K562 (cell line): ENCODE data around the gene SFPQ. TPM values are rescaled to one million over a fixed set of nuclear protein-coding genes. Genes with fewer than 3 reads are reported as not detected.
A peak's percentile ranks its signal among the peaks of the same experiment; 100 is the strongest.

Experiments
- ATF1 ChIP-seq, 2 experiments: fragments of 450-650 bp in 1 of 2; IDR thresholded peaks; 2 replicates each; pipeline ENCODE4 v1.6.1; 2016; ENCODE audit warnings: missing compliant biosample characterization in 1 of 2, missing genetic modification characterization in 1 of 2
- CBFA2T2 ChIP-seq: fragments of 450-650 bp; conservative IDR thresholded peaks from 2 replicates; pipeline ENCODE4 v1.6.1; 2017; ENCODE audit warnings: mild to moderate bottlenecking
- DPF2 ChIP-seq: fragments of 450-650 bp; IDR thresholded peaks from 2 replicates; pipeline ENCODE4 v1.6.1; 2016
- FOXJ3 ChIP-seq: sonication (generic); formaldehyde crosslinking; IDR thresholded peaks from 2 replicates; pipeline ENCODE4 v1.4.0; 2020; ENCODE audit warnings: mild to moderate bottlenecking, missing genetic modification reagents
- HMBOX1 ChIP-seq: sonication (generic); IDR thresholded peaks from 2 replicates; pipeline ENCODE4 v1.6.1; 2016
- HMGN3 ChIP-seq: IDR thresholded peaks from 2 replicates; pipeline ENCODE4 v1.6.1; 2011; ENCODE audit warnings: borderline replicate concordance, low read depth, mild to moderate bottlenecking, mixed read lengths, low read length; ENCODE audit not compliant: insufficient read length; ENCODE audit errors: extremely low read depth
- HSF4 ChIP-seq: fragments of 250-450 bp; sonication (Bioruptor Pico); IDR thresholded peaks from 2 replicates; pipeline ENCODE4 v2.1.2; 2022; ENCODE audit warnings: mild to moderate bottlenecking, moderate library complexity, borderline replicate concordance
- MTF1 ChIP-seq: fragments of 250-450 bp; sonication (Bioruptor Pico); IDR thresholded peaks from 2 replicates; pipeline ENCODE4 v1.9.0; 2021; ENCODE audit warnings: moderate library complexity, mild to moderate bottlenecking, inconsistent platforms, borderline replicate concordance
- NFIC ChIP-seq: fragments of 450-650 bp; IDR thresholded peaks from 2 replicates; pipeline ENCODE4 v1.6.1; 2017; ENCODE audit warnings: mild to moderate bottlenecking, inconsistent platforms
- PHB2 ChIP-seq: fragments of 450-650 bp; IDR thresholded peaks from 2 replicates; pipeline ENCODE4 v1.6.1; 2017; ENCODE audit warnings: low read depth
- PML ChIP-seq: IDR thresholded peaks from 2 replicates; pipeline ENCODE4 v1.6.1; 2012; ENCODE audit warnings: low read length, inconsistent platforms
- POLR2B ChIP-seq: fragments of 450-650 bp; IDR thresholded peaks from 2 replicates; pipeline ENCODE4 v1.6.1; 2018; ENCODE audit warnings: low read depth; ENCODE audit not compliant: partially characterized antibody
- POLR2H ChIP-seq: IDR thresholded peaks from 2 replicates; pipeline ENCODE4 v1.6.1; 2016; ENCODE audit warnings: missing genetic modification characterization, low read depth, mild to moderate bottlenecking, control low read depth, missing compliant biosample characterization, moderate library complexity
- PPARD ChIP-seq: fragments of 250-450 bp; sonication (Bioruptor Pico); IDR thresholded peaks from 2 replicates; pipeline ENCODE4 v1.8.0; 2022; ENCODE audit warnings: inconsistent platforms, mild to moderate bottlenecking, moderate library complexity
- PTBP1 ChIP-seq: fragments of 200-400 bp; formaldehyde crosslinking; IDR thresholded peaks from 2 replicates; pipeline ENCODE4 v1.6.1; 2017; ENCODE audit warnings: low read depth, low read length
- PTRF ChIP-seq: fragments of 450-650 bp; IDR thresholded peaks from 2 replicates; pipeline ENCODE4 v1.6.1; 2016; ENCODE audit warnings: mild to moderate bottlenecking, missing genetic modification characterization, missing compliant biosample characterization
- RNF219 ChIP-seq: fragments of 250-450 bp; sonication (Bioruptor Pico); IDR thresholded peaks from 2 replicates; pipeline ENCODE4 v1.5.0; 2022; ENCODE audit warnings: mild to moderate bottlenecking
- U2AF2 ChIP-seq: fragments of 200-400 bp; formaldehyde crosslinking; optimal IDR thresholded peaks from 2 replicates; pipeline ENCODE3; 2017; ENCODE audit warnings: low read depth, mild to moderate bottlenecking, low read length
- USF1 ChIP-seq: sonication (generic); formaldehyde crosslinking; IDR thresholded peaks from 2 replicates; pipeline ENCODE4 v1.9.0; 2022; ENCODE audit warnings: mild to moderate bottlenecking, missing genetic modification reagents
- ZFP91 ChIP-seq: sonication (generic); formaldehyde crosslinking; IDR thresholded peaks from 2 replicates; pipeline ENCODE4 v1.8.0; 2022; ENCODE audit warnings: mild to moderate bottlenecking, missing genetic modification reagents
- ZNF740 ChIP-seq, 3 experiments: fragments of 200-800 bp in 1 of 3; sonication (Bioruptor generic) in 1 of 3; sonication (generic) in 1 of 3; formaldehyde crosslinking in 1 of 3; IDR thresholded peaks; 2 replicates each; pipeline versions ENCODE4 v1.6.1 to v1.8.0; 2016 to 2022; ENCODE audit warnings: mild to moderate bottlenecking in 2 of 3, missing compliant biosample characterization in 2 of 3, missing genetic modification characterization in 2 of 3, missing genetic modification reagents in 1 of 3
- polyA plus RNA-seq, 8 experiments: library from polyadenylated mRNA; depleted of rRNA in 4 of 8; stranded (reverse) in 5 of 8; unstranded in 3 of 8; fragments of >200 nt; fragmentation: Nextera tagmentation in 2 of 8; fragmentation: Illumina TruSeq in 1 of 8; extraction: Ambion mirVana in 2 of 8; extraction: Trizol in 1 of 8; gene quantifications; 2 replicates each; pipeline versions ENCODE4 v1.2.1 to v1.2.3, GENCODE V29; 2011 to 2014; ENCODE audit warnings: inconsistent platforms in 1 of 8, missing spikeins in 1 of 8
- total RNA-seq, 7 experiments: library from RNA; depleted of rRNA in 6 of 7; stranded (reverse); fragments of >200 nt in 6 of 7; fragmentation: Illumina TruSeq in 2 of 7; extraction: Trizol in 2 of 7; gene quantifications; 2 replicates each; pipeline versions ENCODE4 v1.2.1 to v1.2.3, GENCODE V29; 2011 to 2021; ENCODE audit warnings: low replicate concordance in 1 of 7

The SFPQ gene
- total and polyA plus RNA-seq, 9 of the 15 experiments (the other 6 are each of a cell fraction or from before 2014, with no cell fraction given): 69.7 to 562 (median 399) TPM

- peak; percentile 87 for TF ChIP-seq HMBOX1
- TF ChIP-seq USF1 (CRISPR knock-in tag): no peak
- TF ChIP-seq ATF1 (CRISPR knock-in tag; IDR thresholded peaks at IDR 0.05): no peak
- no peak for TF ChIP-seq ATF1 (tag; IDR thresholded peaks at IDR 0.05)
- no peak for TF ChIP-seq PHB2
- peak; percentile 73 for TF ChIP-seq POLR2B
- TF ChIP-seq POLR2H (tag): no peak
- TF ChIP-seq PPARD (CRISPR knock-in tag): no peak
- no peak for TF ChIP-seq MTF1
- no peak; the same call in 1 of the 2 replicates for TF ChIP-seq ZNF740 (CRISPR knock-in tag; IDR thresholded peaks at IDR 0.05)
- no peak for TF ChIP-seq ZNF740 (tag; IDR thresholded peaks at IDR 0.05)
- TF ChIP-seq DPF2: 0 out of 2 replicates have a peak, but pooled peaks have one; percentile 40
- peak; percentile 71 for TF ChIP-seq CBFA2T2
- TF ChIP-seq PML: peak; percentile 20; the same call in 1 of the 2 replicates
- TF ChIP-seq U2AF2: no peak
- TF ChIP-seq HMGN3: no peak
- TF ChIP-seq NFIC: no peak
- TF ChIP-seq PTRF (tag): no peak
- no peak for TF ChIP-seq ZFP91 (CRISPR knock-in tag)
- TF ChIP-seq HSF4: no peak
- TF ChIP-seq FOXJ3 (CRISPR knock-in tag): no peak
- no peak for TF ChIP-seq PTBP1
- no peak for TF ChIP-seq RNF219
Measured at GRCh38 chr1:35180776-35181374, 12.1 kb downstream of the SFPQ start (continued).
